PC-9 (cell line): ENCODE data around the gene PSMB9. TPM values are rescaled to one million over a fixed set of nuclear protein-coding genes. Genes with fewer than 3 reads are reported as not detected.

Source experiments
- BruUV-seq: library from RNA; stranded (reverse); fragments of 400-500 nt; replicated peaks from 2 replicates; lab custom pipeline; 2021; lab: Mats Ljungman, UMichigan
- CTCF ChIA-PET: fragments of 300-600 bp; sonication (Branson Sonifier 250); formaldehyde crosslinking; loops from one replicate; lab custom pipeline; 2022; ENCODE audit warnings: antibody characterized with exemption; lab: Charles Lee
- POLR2A ChIA-PET: fragments of 300-600 bp; sonication (Branson Sonifier 250); formaldehyde crosslinking; loops from one replicate; lab custom pipeline; 2022; ENCODE audit warnings: antibody characterized with exemption; ENCODE audit not compliant: unreplicated experiment; lab: Charles Lee
- DNase-seq, 2 experiments: peaks; one replicate each; pipeline versions ENCODE4 v3.0.0 to v3.0.0-alpha.2; 2015 to 2022; ENCODE audit warnings: mixed read lengths in 1 of 2
- H2AFZ ChIP-seq: fragments of 200-600 bp; sonication (generic); 2 replicates; pipeline ENCODE4 v1.8.1; 2017; ENCODE audit warnings: antibody characterized with exemption
- H3F3A ChIP-seq: fragments of 200-600 bp; sonication (generic); 2 replicates; pipeline ENCODE4 v1.8.1; 2017; ENCODE audit warnings: antibody characterized with exemption, mild to moderate bottlenecking, low read depth; ENCODE audit not compliant: insufficient read depth
- H3K27ac ChIP-seq: fragments of 200-600 bp; sonication (generic); 2 replicates; pipeline ENCODE4 v1.6.1; 2016; ENCODE audit warnings: mixed run types
- H3K27me3 ChIP-seq: fragments of 200-600 bp; sonication (generic); 2 replicates; pipeline ENCODE4 v1.6.1; 2016; ENCODE audit warnings: low read depth, mixed run types; ENCODE audit not compliant: insufficient read depth
- H3K36me3 ChIP-seq: fragments of 200-600 bp; sonication (generic); 2 replicates; pipeline ENCODE4 v1.6.1; 2016; ENCODE audit warnings: low read depth, mixed run types
- H3K4me1 ChIP-seq: fragments of 200-600 bp; sonication (generic); replicated peaks from 2 replicates; pipeline ENCODE4 v1.6.1; 2016; ENCODE audit warnings: mixed run types; ENCODE audit not compliant: insufficient read depth
- H3K4me2 ChIP-seq: fragments of 200-600 bp; sonication (generic); 2 replicates; pipeline ENCODE4 v1.6.1; 2017; ENCODE audit warnings: mixed run types
- H3K4me3 ChIP-seq: fragments of 200-600 bp; sonication (generic); 2 replicates; pipeline ENCODE4 v1.6.1; 2016; ENCODE audit warnings: mixed run types
- H3K79me2 ChIP-seq: fragments of 200-600 bp; sonication (generic); 2 replicates; pipeline ENCODE4 v1.6.1; 2017; ENCODE audit warnings: low read depth, mixed run types
- H3K9me2 ChIP-seq: fragments of 200-600 bp; sonication (generic); 2 replicates; pipeline ENCODE4 v1.8.1; 2017; ENCODE audit warnings: mild to moderate bottlenecking; ENCODE audit not compliant: insufficient read depth
- H3K9me3 ChIP-seq: fragments of 200-600 bp; sonication (generic); 2 replicates; pipeline ENCODE4 v1.8.1; 2016; ENCODE audit warnings: low read depth; ENCODE audit not compliant: insufficient read depth
- H4K20me1 ChIP-seq: fragments of 200-600 bp; sonication (generic); 2 replicates; pipeline ENCODE4 v1.8.1; 2017; ENCODE audit not compliant: insufficient read depth
- CTCF ChIP-seq: fragments of 200-600 bp; sonication (generic); conservative IDR thresholded peaks from 2 replicates; pipeline ENCODE4 v1.6.1; 2017; ENCODE audit warnings: mixed run types, antibody characterized with exemption, mild to moderate bottlenecking, moderate library complexity
- EZH2 ChIP-seq: fragments of 200-600 bp; sonication (generic); IDR thresholded peaks from 2 replicates; pipeline ENCODE4 v1.8.0; 2017; ENCODE audit warnings: antibody characterized with exemption, low read depth
- intact Hi-C: fragments of 100-400 bp; cut with micrococcal nuclease; formaldehyde crosslinking; loops from one replicate; pipeline ENCODE4 v1.10.0; 2022; ENCODE audit not compliant: unreplicated experiment
- total RNA-seq: library from RNA; stranded (reverse); gene quantifications from 2 replicates; pipeline ENCODE4 v1.2.3, GENCODE V29; 2021

Gene PSMB9
- total RNA-seq, 1 experiment from 2014 or later: 37.6 TPM

- POLR2A ChIA-PET: no interaction called here
- H3K4me2 ChIP-seq: no peak overlapping the region
Measured at GRCh38 chr6:32847795-32848194, 6.2 kb upstream of the PSMB9 start.

GRCh38 chr6:32849126-32849525 lies 4.9 kb upstream of the PSMB9 start:
- no peaks in the 10 kb centered on the region for H3K79me2 ChIP-seq
- H3K27me3 ChIP-seq: no peaks in the 10 kb centered on the region
- H4K20me1 ChIP-seq: no peaks in the 10 kb centered on the region
- TF ChIP-seq EZH2 (no peak), CTCF (no peak)
- no TSS peak for BruUV-seq
- peaks cover 8% of the 10 kb centered on the region for H3K4me1 ChIP-seq
- no peaks in the 10 kb centered on the region for H3K9me3 ChIP-seq
- H3K4me3 ChIP-seq: no peak overlapping the region
- ChIA-PET POLR2A (no interaction called here), CTCF (no interaction called here)
- H3F3A ChIP-seq: no peaks in the 10 kb centered on the region
- H3K36me3 ChIP-seq: no peaks in the 10 kb centered on the region
- intact Hi-C loops: loop anchor here (10.0 kb wide), 1 partner anchor 856 kb away; no protein-coding TSS in a partner anchor
- no peak overlapping the region for H3K4me2 ChIP-seq
- H3K9me2 ChIP-seq: no peaks in the 10 kb centered on the region
- no peak overlapping the region for H3K27ac ChIP-seq
- H2AFZ ChIP-seq: no peak overlapping the region
- DNase-seq: no peak

More at GRCh38 chr6:32847795-32848194, 6.2 kb upstream of the PSMB9 start:
- peaks cover 14% of the 10 kb centered on the region for H3K4me1 ChIP-seq
- intact Hi-C loops: loop anchor here (10.0 kb wide), 1 partner anchor 857 kb away; no protein-coding TSS in a partner anchor
- no peak overlapping the region for H3K27ac ChIP-seq
- no peak for DNase-seq
- H3K9me3 ChIP-seq: no peaks in the 10 kb centered on the region
- H3K79me2 ChIP-seq: no peaks in the 10 kb centered on the region
- CTCF ChIA-PET: no interaction called here
- H3K36me3 ChIP-seq: no peaks in the 10 kb centered on the region
- no TSS peak for BruUV-seq
- no peaks in the 10 kb centered on the region for H3K27me3 ChIP-seq
- H2AFZ ChIP-seq: no peak overlapping the region
- no peak overlapping the region for H3K4me3 ChIP-seq
- no peak for TF ChIP-seq CTCF
- TF ChIP-seq EZH2: no peak
- H4K20me1 ChIP-seq: no peaks in the 10 kb centered on the region
- H3F3A ChIP-seq: no peaks in the 10 kb centered on the region
- H3K9me2 ChIP-seq: no peaks in the 10 kb centered on the region

GRCh38 chr6:32851025-32851424 lies 3.0 kb upstream of the PSMB9 start:
- Histone ChIP-seq H4K20me1 (no peaks in the 10 kb centered on the region), H3K36me3 (no peaks in the 10 kb centered on the region), H3K4me2 (no peak overlapping the region), H3K9me2 (no peaks in the 10 kb centered on the region), H3K4me1 (peaks cover 8% of the 10 kb centered on the region), H3F3A (no peaks in the 10 kb centered on the region), H3K27me3 (no peaks in the 10 kb centered on the region), H2AFZ (no peak overlapping the region), H3K9me3 (no peaks in the 10 kb centered on the region), H3K4me3 (no peak overlapping the region), H3K79me2 (no peaks in the 10 kb centered on the region), H3K27ac (no peak overlapping the region)
- BruUV-seq: no TSS peak
- CTCF ChIA-PET: interaction anchor here (0.7 to 1.3 kb wide), 2 partner anchors 13 to 119 kb away, joined by 3 read pairs; partner anchors contain the start of gene TAP2
- DNase-seq: no peak
- POLR2A ChIA-PET: no interaction called here
- TF ChIP-seq EZH2 (no peak), CTCF (no peak)
- intact Hi-C loops: no loop called here
